Activated CD4-positive, alpha-beta memory T cell treated with anti-CD3 and anti-CD28 coated beads, Interleukin-2, amount 10 ng/mL, durations not matched to agents 7 days and 5 days (primary cell): ENCODE data around the gene ZNF426. TPM values are rescaled to one million over a fixed set of nuclear protein-coding genes. Genes with fewer than 3 reads are reported as not detected.
"Not testable (repeated sequence)": the region's sequence is repeated elsewhere in the genome, so short reads cannot be mapped to it uniquely, and the experiment has no call there.

Source experiments
- CTCF ChIA-PET: fragments of 350-600 bp; sonication (Branson Sonifier 250); formaldehyde crosslinking; loops from one replicate; lab custom pipeline; 2021; ENCODE audit warnings: antibody characterized with exemption, inconsistent platforms; lab: Charles Lee
- POLR2A ChIA-PET: fragments of 350-600 bp; sonication (Branson Sonifier 250); formaldehyde crosslinking; loops from one replicate; lab custom pipeline; 2021; ENCODE audit warnings: antibody characterized with exemption; lab: Charles Lee
- DNase-seq: peaks from one replicate; pipeline ENCODE4 v3.0.0-alpha.2; 2020
- H3K27ac Mint-ChIP-seq: one replicate; pipeline ENCODE4 v1.8.0; 2021; ENCODE audit warnings: mild to moderate bottlenecking, mixed read lengths
- H3K27me3 Mint-ChIP-seq: one replicate; pipeline ENCODE4 v1.8.0; 2021; ENCODE audit warnings: mixed read lengths
- H3K36me3 Mint-ChIP-seq: one replicate; pipeline ENCODE4 v1.8.0; 2021; ENCODE audit warnings: low read depth, mixed read lengths
- H3K4me1 Mint-ChIP-seq: one replicate; pipeline ENCODE4 v1.8.0; 2021; ENCODE audit warnings: mixed read lengths
- H3K4me3 Mint-ChIP-seq: one replicate; pipeline ENCODE4 v1.8.0; 2021; ENCODE audit warnings: mild to moderate bottlenecking, mixed read lengths
- H3K9me3 Mint-ChIP-seq: one replicate; pipeline ENCODE4 v1.8.0; 2021; ENCODE audit warnings: mixed read lengths
- total RNA-seq, 2 experiments: library from RNA; stranded (reverse); gene quantifications; one replicate each; pipeline ENCODE4 v1.2.3, GENCODE V29; 2021

The ZNF426 gene
- total RNA-seq, 2 experiments from 2014 or later = 15.5 to 16.1 TPM

- CTCF ChIA-PET, POLR2A ChIA-PET: not testable (repeated sequence)
Observed at GRCh38 chr19:9539921-9540320, 1.5 kb upstream of the ZNF426 start.

GRCh38 chr19:9539201-9539600, 756 bp upstream of the ZNF426 start:
- CTCF ChIA-PET = interaction anchor here (1.0 kb wide), 1 partner anchor 45 kb away, joined by 3 read pairs; the partner anchor contains the start of gene ZNF121
- H3K27me3 Mint-ChIP-seq, POLR2A ChIA-PET, DNase-seq: not testable (repeated sequence)
- Mint-ChIP-seq H3K4me1 (peaks cover 25% of the 10 kb centered on the region), H3K4me3 (peak overlapping the region; percentile 97), H3K9me3 (peaks cover 29% of the 10 kb centered on the region), H3K36me3 (peaks cover 49% of the 10 kb centered on the region), H3K27ac (peak overlapping the region; percentile 59)

More at GRCh38 chr19:9539921-9540320, 1.5 kb upstream of the ZNF426 start:
- Mint-ChIP-seq H3K4me3 (peak overlapping the region; percentile 35), H3K36me3 (peaks cover 42% of the 10 kb centered on the region), H3K27ac (peak overlapping the region; percentile 59), H3K9me3 (peaks cover 27% of the 10 kb centered on the region), H3K4me1 (peaks cover 25% of the 10 kb centered on the region)
- not testable (repeated sequence) for DNase-seq, H3K27me3 Mint-ChIP-seq

- peaks cover 25% of the 10 kb centered on the region for H3K4me1 Mint-ChIP-seq
- H3K27me3 Mint-ChIP-seq = no peaks in the 10 kb centered on the region
- POLR2A ChIA-PET = no interaction called here
- H3K27ac Mint-ChIP-seq = no peak overlapping the region
- peaks cover 46% of the 10 kb centered on the region for H3K9me3 Mint-ChIP-seq
- no peak for DNase-seq
- H3K36me3 Mint-ChIP-seq = peaks cover 82% of the 10 kb centered on the region
- no peak overlapping the region for H3K4me3 Mint-ChIP-seq
- CTCF ChIA-PET = no interaction called here
Observed at GRCh38 chr19:9535934-9536333, 2.5 kb downstream of the ZNF426 start.

- ChIA-PET CTCF (no interaction called here), POLR2A (no interaction called here)
- peaks cover 4% of the 10 kb centered on the region for H3K4me1 Mint-ChIP-seq
- H3K4me3 Mint-ChIP-seq = no peak overlapping the region
- H3K27ac Mint-ChIP-seq = no peak overlapping the region
- H3K36me3 Mint-ChIP-seq = peaks cover 91% of the 10 kb centered on the region
- no peaks in the 10 kb centered on the region for H3K27me3 Mint-ChIP-seq
- peaks cover 58% of the 10 kb centered on the region for H3K9me3 Mint-ChIP-seq
- no peak for DNase-seq
Observed at GRCh38 chr19:9531933-9532332, 6.5 kb downstream of the ZNF426 start.

GRCh38 chr19:9528757-9529336, 9.6 kb downstream of the ZNF426 start:
- ChIA-PET CTCF (no interaction called here), POLR2A (no interaction called here)
- Mint-ChIP-seq H3K4me3 (no peak overlapping the region), H3K36me3 (peaks cover 81% of the 10 kb centered on the region), H3K27ac (no peak overlapping the region), H3K9me3 (peaks cover 70% of the 10 kb centered on the region), H3K27me3 (no peaks in the 10 kb centered on the region), H3K4me1 (no peaks in the 10 kb centered on the region)
- DNase-seq = no peak

GRCh38 chr19:9523885-9524474, 14.5 kb downstream of the ZNF426 start:
- Mint-ChIP-seq H3K27me3 (no peaks in the 10 kb centered on the region), H3K4me1 (no peaks in the 10 kb centered on the region), H3K9me3 (peaks cover 65% of the 10 kb centered on the region), H3K4me3 (no peak overlapping the region), H3K36me3 (peaks cover 47% of the 10 kb centered on the region), H3K27ac (no peak overlapping the region)
- DNase-seq = no peak
- CTCF ChIA-PET = no interaction called here
- POLR2A ChIA-PET = no interaction called here

GRCh38 chr19:9507285-9507684, 31.2 kb downstream of the ZNF426 start:
- no peak for DNase-seq
- H3K4me1 Mint-ChIP-seq = no peaks in the 10 kb centered on the region
- no peaks in the 10 kb centered on the region for H3K36me3 Mint-ChIP-seq
- POLR2A ChIA-PET = no interaction called here
- no peak overlapping the region for H3K27ac Mint-ChIP-seq
- peaks cover 42% of the 10 kb centered on the region for H3K9me3 Mint-ChIP-seq
- no peaks in the 10 kb centered on the region for H3K27me3 Mint-ChIP-seq
- CTCF ChIA-PET = no interaction called here
- H3K4me3 Mint-ChIP-seq = no peak overlapping the region

- POLR2A ChIA-PET = no interaction called here
- Mint-ChIP-seq H3K4me1 (peaks cover 4% of the 10 kb centered on the region), H3K27ac (no peak overlapping the region), H3K27me3 (no peaks in the 10 kb centered on the region), H3K36me3 (peaks cover 15% of the 10 kb centered on the region), H3K4me3 (no peak overlapping the region), H3K9me3 (peaks cover 35% of the 10 kb centered on the region)
- DNase-seq = no peak
- CTCF ChIA-PET = no interaction called here
Observed at GRCh38 chr19:9500796-9501195, 37.6 kb downstream of the ZNF426 start.

- H3K4me3 Mint-ChIP-seq = no peak within 1 kb of the TSS
- peaks cover 15% of the 10 kb centered on the region for H3K36me3 Mint-ChIP-seq
- CTCF ChIA-PET = no interaction called here
- H3K27me3 Mint-ChIP-seq = no peaks in the 10 kb centered on the region
- DNase-seq = no peak
- peaks cover 4% of the 10 kb centered on the region for H3K4me1 Mint-ChIP-seq
- H3K27ac Mint-ChIP-seq = no peak within 1 kb of the TSS
- peaks cover 28% of the 10 kb centered on the region for H3K9me3 Mint-ChIP-seq
- POLR2A ChIA-PET = no interaction called here
Observed at GRCh38 chr19:9498183-9498902, 40.1 kb downstream of the ZNF426 start, which contains the start of gene ZNF560. ZNF560 (minus strand) TSS chr19:9498616; CDS start chr19:9475313, 23,303 bp downstream.

- POLR2A ChIA-PET = no interaction called here
- Mint-ChIP-seq H3K4me3 (no peak overlapping the region), H3K27me3 (no peaks in the 10 kb centered on the region), H3K27ac (no peak overlapping the region), H3K9me3 (peaks cover 36% of the 10 kb centered on the region), H3K4me1 (peaks cover 4% of the 10 kb centered on the region), H3K36me3 (peaks cover 12% of the 10 kb centered on the region)
- no peak for DNase-seq
- CTCF ChIA-PET = no interaction called here
Observed at GRCh38 chr19:9494096-9494495, 44.3 kb downstream of the ZNF426 start.

GRCh38 chr19:9487016-9487415, 51.4 kb downstream of the ZNF426 start:
- CTCF ChIA-PET = no interaction called here
- no peak for DNase-seq
- POLR2A ChIA-PET = no interaction called here
- Mint-ChIP-seq H3K4me3 (no peak overlapping the region), H3K27ac (no peak overlapping the region), H3K4me1 (no peaks in the 10 kb centered on the region), H3K27me3 (no peaks in the 10 kb centered on the region), H3K9me3 (peaks cover 52% of the 10 kb centered on the region), H3K36me3 (peaks cover 3% of the 10 kb centered on the region)

- Mint-ChIP-seq H3K27ac (no peak overlapping the region), H3K4me1 (no peaks in the 10 kb centered on the region), H3K27me3 (no peaks in the 10 kb centered on the region), H3K36me3 (peaks cover 3% of the 10 kb centered on the region), H3K9me3 (peaks cover 52% of the 10 kb centered on the region), H3K4me3 (no peak overlapping the region)
- ChIA-PET POLR2A (no interaction called here), CTCF (no interaction called here)
- no peak for DNase-seq
Observed at GRCh38 chr19:9485140-9485539, 53.3 kb downstream of the ZNF426 start.

GRCh38 chr19:9474975-9475374, 63.5 kb downstream of the ZNF426 start:
- Mint-ChIP-seq H3K27ac (no peak overlapping the region), H3K27me3 (no peaks in the 10 kb centered on the region), H3K4me1 (no peaks in the 10 kb centered on the region), H3K36me3 (no peaks in the 10 kb centered on the region), H3K4me3 (no peak overlapping the region), H3K9me3 (peaks cover 50% of the 10 kb centered on the region)
- POLR2A ChIA-PET = no interaction called here
- CTCF ChIA-PET = no interaction called here
- DNase-seq = no peak
